OCI-M1 (cell line): ENCODE results near the gene CTAGE6.
"Not testable (repeated sequence)": the region's sequence is repeated elsewhere in the genome, so short reads cannot be mapped to it uniquely, and the experiment has no call there.

Experiments
- DNase-seq: peaks from one replicate; lab custom pipeline; 2025; lab: John Stamatoyannopoulos, UW

The CTAGE6 gene, protein sequence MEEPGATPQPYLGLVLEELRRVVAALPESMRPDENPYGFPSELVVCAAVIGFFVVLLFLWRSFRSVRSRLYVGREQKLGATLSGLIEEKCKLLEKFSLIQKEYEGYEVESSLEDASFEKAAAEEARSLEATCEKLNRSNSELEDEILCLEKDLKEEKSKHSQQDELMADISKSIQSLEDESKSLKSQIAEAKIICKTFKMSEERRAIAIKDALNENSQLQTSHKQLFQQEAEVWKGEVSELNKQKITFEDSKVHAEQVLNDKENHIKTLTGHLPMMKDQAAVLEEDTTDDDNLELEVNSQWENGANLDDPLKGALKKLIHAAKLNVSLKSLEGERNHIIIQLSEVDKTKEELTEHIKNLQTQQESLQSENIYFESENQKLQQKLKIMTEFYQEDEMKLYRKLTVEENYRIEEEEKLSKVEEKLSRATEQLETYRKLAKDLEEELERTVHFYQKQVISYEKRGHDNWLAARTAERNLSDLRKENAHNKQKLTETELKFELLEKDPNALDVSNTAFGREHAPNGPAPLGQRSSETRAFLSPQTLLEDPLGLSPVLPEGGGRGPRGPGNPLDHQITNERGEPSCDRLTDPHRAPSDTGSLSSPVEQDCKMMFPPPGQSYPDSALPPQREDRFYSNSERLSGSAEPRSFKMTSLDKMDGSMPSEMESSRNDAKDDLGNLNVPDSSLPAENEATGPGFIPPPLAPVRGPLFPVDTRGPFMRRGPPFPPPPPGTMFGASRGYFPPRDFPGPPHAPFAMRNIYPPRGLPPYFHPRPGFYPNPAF

DNA sequence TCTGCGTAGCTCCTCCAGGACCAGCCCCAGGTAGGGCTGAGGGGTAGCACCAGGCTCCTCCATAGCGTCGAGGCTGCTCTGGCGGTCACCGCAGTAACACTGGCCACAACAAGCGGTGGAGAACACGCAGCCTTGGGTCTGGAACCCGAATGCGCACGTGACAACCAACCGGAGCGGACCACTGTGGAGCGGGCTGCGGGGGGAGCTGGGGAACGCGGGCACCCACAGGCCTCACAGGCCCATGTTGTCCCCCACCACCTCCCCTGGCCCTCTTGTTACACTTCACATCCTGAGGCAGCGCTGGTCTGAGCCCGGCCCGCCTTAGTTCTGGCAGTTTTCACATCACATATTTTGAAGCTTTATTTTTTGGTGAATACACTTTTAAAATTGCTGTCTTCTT is at the start of gene CTAGE6:
Gene CTAGE6 (minus strand): TSS at position 101 of the 400 bp plus-strand sequence. CDS start 38 bp downstream, at position 63.
- DNase-seq: not testable (repeated sequence)

DNA sequence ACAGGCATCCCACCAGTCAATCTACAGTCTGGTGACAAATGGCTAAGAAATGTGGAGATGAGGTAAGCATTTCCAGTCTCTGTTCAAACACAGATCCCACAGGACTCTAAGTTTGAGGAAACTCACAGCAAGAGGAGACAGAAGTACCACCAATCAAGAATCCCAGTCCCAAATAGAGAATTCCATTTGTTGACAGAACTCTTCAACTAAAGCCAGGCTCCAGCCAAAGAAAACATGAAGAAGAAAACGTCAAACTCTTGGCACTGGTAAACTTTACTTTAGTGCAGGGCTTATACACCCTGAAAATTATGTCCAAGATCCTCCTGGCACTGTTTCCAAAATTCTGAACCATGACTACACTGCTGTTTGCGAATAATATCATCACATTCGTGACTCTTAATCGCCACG is 49.2 kb upstream of the CTAGE6 start:
- not testable (repeated sequence) for DNase-seq

GRCh38 chr7:143797896-143798290 is 40.4 kb upstream of the CTAGE6 start:
- DNase-seq: not testable (repeated sequence)

DNA sequence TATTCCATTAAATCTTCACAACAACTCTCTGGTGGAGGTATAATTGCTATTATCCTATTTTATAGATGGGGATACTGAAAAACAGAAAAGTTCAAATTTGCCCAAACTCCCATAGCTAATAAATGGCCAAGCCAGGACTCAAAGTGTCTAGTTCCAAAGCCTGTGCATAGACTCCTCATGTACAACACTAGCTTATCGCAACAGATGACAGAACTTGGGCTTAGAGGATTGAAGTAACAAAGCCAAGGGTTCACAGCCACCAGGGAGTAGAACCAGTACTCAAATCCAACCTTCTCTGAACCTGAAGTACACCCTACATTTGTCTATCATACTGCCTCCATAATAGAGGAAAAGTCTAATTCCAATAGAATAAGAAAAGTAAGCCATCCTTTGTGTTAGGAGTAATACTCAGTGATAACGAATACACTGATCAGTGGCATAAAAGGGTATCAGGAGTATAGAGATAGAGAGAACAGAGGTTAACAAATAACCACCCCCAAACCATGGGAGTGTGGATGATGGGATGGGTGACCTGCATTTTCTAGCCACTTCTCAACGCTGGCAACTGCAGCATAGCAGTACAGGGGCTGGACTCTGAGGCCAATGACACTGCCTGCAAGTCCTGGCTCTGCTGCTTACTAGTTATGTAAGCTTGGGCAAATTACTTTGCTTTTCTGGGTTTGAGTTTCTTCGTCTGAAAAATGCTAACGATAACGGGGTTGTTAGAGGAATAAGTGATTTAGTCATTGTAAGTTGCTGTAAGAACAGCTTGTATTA is 39.8 kb upstream of the CTAGE6 start:
- DNase-seq: not testable (repeated sequence)

- not testable (repeated sequence) for DNase-seq
Measured at GRCh38 chr7:143795653-143796052, 38.2 kb upstream of the CTAGE6 start.

DNA sequence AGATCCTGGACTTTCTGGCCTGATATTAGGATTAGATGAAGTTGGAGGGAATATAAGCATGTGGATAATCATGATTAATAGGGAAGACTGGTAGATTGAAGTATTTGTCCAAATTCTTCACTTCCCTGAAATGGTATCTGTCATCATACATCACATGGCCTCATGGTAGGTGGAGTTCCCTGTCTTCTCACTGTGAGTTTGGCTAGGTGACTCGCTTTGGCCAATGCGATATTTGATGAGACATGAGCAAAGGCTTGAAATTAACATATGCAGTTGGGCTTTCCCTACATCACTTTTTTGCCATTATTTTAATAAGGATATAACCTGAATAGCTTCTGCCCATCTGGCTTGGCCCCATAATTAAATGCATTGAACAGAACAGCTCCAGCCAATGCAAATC is 35.1 kb upstream of the CTAGE6 start:
- DNase-seq: not testable (repeated sequence)

GRCh38 chr7:143785415-143786182 is 28.1 kb upstream of the CTAGE6 start:
- not testable (repeated sequence) for DNase-seq

GRCh38 chr7:143779591-143779990 is 22.1 kb upstream of the CTAGE6 start:
- not testable (repeated sequence) for DNase-seq

DNA sequence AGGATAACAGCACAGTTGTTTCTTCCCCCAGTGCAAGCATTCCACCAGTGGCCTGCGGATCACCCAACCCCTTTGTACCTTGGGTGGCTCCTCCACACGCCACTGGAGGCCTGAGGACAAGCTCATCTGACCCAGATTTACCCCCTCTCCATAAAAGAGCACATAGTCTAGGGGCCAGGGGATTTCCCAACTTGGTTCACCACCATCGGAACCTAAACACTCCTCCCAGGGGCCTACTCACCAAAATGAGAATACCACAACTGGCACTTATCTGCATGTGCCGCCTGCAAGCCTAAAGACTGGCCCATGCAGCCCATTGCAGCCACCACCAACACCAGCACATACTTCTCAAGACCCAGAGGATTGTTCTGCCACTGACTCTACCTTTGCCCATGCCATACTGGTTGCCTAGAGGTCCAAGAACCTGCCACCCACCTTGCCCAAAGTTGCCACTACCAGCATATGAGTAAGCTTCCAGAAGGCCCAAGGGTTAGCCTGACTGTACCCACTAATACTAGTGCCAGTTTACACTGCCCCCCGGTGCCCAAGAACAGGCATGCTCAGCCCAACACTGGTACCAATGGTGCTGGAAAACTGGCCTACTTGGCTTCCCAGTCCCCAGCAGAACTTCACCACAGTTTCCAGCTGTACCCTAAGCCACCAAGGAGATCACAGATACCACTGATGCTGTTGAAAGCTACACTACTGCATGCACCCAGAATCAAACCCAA is 15.4 kb upstream of the CTAGE6 start:
- DNase-seq: not testable (repeated sequence)

DNA sequence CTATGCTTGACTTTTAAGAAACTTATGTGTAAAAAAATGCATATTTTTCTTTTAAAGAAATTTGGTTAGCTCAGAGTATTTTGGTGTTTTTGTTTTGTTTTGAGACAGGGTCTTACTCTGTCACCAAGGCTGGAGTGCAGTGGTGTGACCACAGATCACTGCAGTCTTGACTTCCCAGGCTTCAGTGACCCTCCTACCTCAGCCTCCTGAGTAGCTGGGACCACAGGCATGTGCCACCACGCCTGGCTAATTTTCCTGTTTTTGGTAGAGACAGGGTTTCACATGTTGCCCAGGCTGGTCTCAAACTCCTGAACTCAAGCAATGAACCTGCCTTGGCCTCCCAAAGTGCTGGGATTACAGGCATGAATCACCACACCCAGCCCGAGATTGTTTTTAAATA is 10.0 kb upstream of the CTAGE6 start:
- DNase-seq: not testable (repeated sequence)

DNA sequence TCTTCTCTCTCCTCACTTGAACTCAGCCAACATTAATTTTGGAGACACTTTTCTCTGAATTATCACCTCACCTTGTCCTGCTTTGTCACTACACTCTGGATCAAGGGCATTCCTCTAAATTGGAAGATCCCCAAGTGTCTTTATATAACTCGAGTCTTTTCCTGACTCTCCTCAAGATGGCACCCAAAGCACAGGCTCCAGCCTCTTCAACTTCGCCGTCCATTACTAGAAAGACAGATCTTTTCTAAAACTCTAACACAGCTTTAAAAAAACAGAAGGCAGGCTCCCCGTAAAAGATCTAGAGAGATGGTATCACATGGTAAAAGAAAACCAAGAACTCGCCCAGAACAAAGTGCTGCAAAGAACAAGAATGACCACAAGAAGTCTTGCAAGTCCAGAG is 8.2 kb upstream of the CTAGE6 start:
- DNase-seq: not testable (repeated sequence)

GRCh38 chr7:143763065-143763464 is 5.6 kb upstream of the CTAGE6 start:
- not testable (repeated sequence) for DNase-seq

- not testable (repeated sequence) for DNase-seq
Measured at GRCh38 chr7:143745340-143745739, 12.2 kb downstream of the CTAGE6 start.

GRCh38 chr7:143737037-143737819 is 20.3 kb downstream of the CTAGE6 start:
- DNase-seq: peak; percentile 72

GRCh38 chr7:143735962-143736361 is 21.5 kb downstream of the CTAGE6 start:
- DNase-seq: no peak

DNA sequence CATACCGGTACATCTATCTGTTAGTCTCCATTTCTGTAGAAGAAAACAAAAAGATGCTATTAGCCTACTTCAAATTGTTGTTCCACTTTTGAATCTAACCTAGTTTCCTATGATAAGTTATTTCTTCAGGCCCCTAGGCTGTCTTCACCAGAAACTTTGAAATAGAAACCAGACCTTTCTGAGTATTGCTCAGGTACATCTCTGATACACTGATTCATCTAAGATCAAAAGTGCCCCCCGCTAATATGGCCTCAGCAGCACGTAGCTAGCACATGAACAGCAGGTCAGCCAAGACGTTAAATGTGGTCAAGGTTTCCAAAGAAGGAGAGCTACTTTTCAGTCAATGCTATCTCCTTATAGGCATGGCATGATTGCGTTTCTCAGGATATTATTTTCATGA is 23.6 kb downstream of the CTAGE6 start:
- DNase-seq: no peak

DNA sequence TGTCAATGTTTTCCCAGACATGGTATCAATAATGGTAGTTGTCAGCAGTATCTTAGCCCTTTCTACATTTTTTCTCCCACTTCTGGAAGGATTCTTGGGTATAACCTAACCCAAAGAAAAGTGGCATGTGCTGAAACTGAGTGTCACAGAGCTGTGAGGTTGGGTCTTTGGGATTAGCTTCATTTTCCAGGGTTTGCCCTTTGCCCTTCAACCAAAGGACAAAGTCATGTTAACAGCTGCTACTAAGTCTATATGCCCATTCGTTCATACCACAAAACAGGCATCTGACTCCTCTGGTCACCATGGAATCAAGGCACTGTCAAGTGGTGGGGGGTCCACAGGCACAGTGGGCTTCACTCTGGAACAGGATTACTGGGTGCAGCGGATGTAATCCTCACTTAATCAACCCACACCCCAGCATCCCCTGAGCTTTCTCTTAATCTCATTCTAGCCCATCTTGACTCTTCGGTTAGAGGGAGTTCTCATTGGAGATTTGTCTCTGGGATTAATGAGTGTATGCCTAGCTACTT is 29.1 kb downstream of the CTAGE6 start:
- DNase-seq: no peak

DNA sequence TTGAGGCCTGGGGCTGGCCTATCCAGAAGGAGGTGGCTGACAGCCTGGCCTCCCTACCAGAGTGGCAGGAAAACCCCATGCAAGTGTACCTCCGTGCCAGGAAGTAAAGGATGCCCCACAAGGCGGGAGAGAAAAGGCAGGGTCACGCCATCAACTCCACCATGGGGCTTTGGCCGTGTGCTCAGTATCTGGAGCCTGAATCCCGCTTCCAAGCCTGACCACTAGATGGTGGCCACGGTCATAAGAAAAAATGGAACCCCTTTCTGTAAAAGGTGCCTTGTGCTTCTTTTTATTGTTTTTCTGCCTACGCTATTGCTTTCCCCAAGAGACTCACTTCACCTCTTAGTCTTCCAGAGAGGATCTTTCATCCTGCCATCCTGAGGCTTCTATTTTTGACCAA is 29.9 kb downstream of the CTAGE6 start:
- DNase-seq: not testable (repeated sequence)

DNA sequence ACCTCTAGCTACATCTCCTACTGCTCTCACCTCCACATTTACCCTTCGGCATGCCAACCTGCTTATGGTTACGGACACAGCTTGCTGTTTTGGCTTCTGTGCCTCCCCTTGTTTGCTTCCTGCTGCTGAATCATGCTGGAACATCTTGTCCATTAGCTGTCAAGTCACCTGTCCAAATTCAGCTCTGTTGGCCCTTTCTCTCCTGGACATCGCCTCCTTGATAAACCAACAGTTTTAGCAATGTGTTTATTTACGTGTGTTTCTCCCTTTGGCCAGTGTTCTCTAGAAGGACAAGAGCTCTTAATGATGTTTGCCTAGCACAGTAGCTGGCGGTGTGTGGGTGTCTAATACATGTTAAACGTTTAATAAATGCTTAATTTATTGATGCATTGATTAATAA is 31.4 kb downstream of the CTAGE6 start:
- DNase-seq: not testable (repeated sequence)

GRCh38 chr7:143720335-143720734 is 37.2 kb downstream of the CTAGE6 start:
- not testable (repeated sequence) for DNase-seq
